Stimulated activated CD8-positive, alpha-beta memory T cell treated with anti-CD3 and anti-CD28 coated beads, Interleukin-15, amount 100 ng/mL, for 1 hour (primary cell): ENCODE data around the gene APP.
"Not testable (repeated sequence)": the region's sequence is repeated elsewhere in the genome, so short reads cannot be mapped to it uniquely, and the experiment has no call there.

Experiments used
- DNase-seq: peaks from one replicate; pipeline ENCODE4 v3.0.0-alpha.2; 2020; ENCODE audit warnings: low read depth

APP gene

GRCh38 chr21:26099610-26100219 is 70.9 kb downstream of the APP start:
- no peak for DNase-seq

GRCh38 chr21:26098772-26099397 is 71.7 kb downstream of the APP start:
- no peak for DNase-seq

DNA sequence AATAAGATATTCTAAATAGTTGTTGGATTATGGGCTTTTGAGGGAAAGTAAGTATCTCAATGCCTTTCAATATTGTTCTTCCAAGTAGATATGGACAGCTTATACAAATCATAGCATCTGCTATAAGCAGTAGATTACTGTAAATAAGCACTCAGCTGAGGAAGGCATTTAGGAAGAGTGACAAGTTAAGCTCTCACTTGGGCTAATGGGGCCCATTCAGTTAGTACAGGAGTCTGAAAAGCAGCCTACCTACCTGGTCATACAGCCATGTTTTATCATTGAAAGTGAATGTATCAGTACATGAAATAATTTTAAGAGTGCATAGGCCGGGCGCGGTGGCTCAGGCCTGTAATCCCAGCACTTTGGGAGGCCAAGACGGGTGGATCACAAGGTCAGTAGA is 73.1 kb downstream of the APP start:
- no peak for DNase-seq

DNA sequence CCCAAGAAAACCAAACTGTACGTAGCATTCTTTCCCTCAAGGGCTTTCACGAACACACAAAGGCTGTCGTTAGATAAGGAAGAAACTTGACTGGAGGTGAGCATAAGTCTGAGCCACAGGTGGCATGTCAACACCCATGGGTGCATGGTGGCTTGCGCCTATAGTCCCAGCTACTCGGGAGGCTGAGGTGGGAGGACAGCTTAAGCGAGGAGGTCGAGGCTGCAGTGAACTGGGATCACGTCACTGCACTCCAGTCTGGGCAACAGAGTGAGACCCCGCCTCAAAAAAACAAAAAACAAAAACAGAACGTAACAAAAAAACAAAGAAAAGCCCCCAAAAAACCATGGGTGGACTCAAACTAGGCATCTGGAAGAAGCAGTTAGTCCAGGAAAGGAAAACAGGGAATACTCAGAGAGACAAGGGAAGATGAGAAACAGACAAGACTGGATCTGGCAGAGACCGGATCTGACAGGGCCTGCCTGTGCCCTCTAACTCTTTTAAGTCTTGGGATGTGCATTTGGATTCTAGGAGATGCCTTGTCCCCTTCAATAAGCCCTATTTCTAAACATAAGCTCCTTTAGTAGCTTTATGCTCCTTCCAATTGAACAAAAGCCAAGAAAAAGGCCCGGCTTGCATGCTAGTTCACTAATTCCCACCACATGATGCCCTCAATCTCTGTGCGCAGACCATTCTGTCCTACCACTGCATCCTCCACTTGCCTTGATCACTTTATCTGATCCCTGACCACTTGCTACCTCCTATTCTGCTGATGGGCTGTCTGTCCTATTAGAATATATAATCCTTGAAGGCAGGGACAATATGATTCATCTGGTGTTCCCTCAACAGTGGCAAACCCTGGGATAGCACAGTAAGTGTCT is 73.8 kb downstream of the APP start:
- no peak for DNase-seq

GRCh38 chr21:26095131-26095530 is 75.4 kb downstream of the APP start:
- DNase-seq = no peak

GRCh38 chr21:26093122-26093521 is 77.4 kb downstream of the APP start:
- DNase-seq = no peak

DNA sequence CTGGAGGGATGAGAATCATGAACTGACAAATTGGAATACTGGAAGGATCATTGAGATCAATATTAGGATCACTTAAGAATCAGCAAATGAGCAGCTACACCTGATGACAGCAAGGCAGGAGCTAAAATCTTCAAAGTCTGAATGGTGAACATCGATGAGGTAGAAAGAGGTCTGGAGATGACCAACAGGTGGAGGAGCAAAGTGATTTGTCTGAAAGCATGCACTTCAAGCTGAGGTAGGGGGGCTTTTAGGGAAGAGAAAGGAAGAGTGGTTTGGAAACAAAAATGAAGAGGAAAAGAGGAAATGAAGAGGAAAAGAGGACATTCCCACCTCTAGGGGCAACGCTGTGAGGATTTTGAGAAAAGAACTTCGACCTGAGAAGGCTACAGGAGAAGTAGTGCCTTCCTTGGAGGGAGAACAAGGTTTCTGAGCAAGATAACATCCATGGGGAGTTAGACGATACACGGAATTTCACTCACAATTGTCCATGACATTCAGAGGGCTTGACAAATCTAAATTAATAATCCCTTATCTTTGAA is 79.0 kb downstream of the APP start:
- no peak for DNase-seq

GRCh38 chr21:26089730-26090129 is 80.8 kb downstream of the APP start:
- no peak for DNase-seq

DNA sequence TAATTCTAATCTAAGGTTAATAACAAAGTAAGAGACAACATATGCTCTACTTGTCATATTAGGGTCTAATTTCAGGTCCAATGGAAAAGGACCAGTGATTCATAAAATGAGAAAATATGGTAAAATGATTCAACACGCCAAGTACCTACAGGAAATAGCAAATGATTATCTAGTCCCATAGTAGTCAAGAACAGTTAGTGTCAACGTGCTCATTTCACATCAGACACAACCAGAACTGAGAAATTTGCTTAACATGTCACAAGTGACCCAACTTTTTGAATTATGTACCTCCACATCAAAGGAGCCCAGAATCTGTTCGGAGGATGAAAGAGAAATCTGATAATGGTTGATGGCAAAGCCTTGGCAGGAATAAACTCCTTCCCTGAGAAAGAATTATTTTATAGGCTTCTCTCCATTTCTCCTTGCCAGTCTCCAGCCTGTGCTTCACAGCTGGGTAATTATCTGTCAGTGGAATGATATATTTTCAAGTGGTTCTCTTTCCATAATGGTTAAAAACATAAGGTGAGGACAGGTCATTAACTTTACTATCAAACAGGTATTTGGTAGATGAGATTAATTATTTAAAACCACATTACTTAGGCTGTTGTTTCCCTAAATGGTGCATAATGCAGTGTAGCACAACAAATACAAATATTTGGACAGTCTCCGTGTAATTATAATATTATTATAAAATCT is 83.2 kb downstream of the APP start:
- DNase-seq = no peak

- no peak for DNase-seq
These were observed 84.7 kb downstream of the APP start for GRCh38 chr21:26085882-26086281.

GRCh38 chr21:26085127-26085526 is 85.4 kb downstream of the APP start:
- no peak for DNase-seq

- no peak for DNase-seq
These were observed 88.0 kb downstream of the APP start for GRCh38 chr21:26082549-26082948.

GRCh38 chr21:26081175-26081760 is 89.3 kb downstream of the APP start:
- DNase-seq = not testable (repeated sequence)

DNA sequence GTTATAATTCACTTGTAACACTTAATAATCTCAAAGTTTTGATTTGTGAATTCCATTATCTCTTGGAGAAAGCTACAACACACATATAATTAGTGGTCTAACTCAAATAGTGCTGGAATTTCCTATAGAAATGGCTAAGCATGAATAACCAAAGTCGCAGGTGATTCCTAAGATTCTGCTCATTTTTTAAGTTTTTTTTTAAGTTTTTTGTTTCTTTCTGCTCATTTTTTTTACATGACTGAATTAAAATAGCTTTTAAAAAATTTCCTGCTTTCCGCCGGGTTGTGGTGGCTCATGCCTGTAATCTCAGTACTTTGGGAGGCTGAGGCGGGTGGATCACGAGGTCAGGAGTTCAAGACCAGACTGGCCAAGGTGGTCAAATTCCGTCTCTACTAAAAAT is 90.4 kb downstream of the APP start:
- no peak for DNase-seq

DNA sequence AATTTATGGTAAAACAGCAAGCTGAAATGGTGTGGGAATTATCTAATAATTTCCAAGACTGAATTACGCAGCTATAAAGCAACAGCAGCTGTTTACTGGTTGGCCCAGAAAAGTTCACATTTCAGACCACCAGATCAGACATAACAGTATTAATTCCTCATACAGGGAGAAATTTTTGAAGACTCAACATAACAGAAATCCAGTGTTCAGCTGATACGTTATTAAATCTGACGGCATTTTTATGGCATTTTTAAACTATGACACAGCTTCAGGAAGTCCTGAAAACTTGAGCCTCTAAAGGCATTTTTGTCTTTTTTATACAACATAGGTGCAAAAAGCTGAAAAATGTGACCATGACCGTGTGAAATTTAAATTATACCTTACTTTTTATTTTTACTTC is 91.2 kb downstream of the APP start:
- no peak for DNase-seq

DNA sequence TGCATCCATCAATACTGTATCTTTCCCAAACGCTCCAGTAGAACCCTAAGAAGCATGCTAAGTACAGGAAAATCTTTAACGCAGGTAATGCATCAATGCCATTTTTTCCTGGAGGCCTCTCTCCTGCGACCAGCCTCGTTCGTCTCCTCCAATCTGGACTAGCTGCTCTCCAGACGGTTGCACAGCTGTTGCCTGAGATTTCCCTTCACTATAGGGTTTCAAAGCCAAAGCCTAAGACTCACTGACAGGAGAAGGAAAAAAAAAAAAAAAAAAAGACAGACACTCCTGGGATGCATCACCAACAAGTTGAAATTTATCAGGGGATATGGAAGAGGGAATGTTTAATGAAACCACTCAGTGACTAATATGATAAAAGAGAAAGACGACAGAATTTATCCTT is 93.0 kb downstream of the APP start:
- no peak for DNase-seq

- DNase-seq = no peak
These were observed 97.6 kb downstream of the APP start for GRCh38 chr21:26072666-26073615.

DNA sequence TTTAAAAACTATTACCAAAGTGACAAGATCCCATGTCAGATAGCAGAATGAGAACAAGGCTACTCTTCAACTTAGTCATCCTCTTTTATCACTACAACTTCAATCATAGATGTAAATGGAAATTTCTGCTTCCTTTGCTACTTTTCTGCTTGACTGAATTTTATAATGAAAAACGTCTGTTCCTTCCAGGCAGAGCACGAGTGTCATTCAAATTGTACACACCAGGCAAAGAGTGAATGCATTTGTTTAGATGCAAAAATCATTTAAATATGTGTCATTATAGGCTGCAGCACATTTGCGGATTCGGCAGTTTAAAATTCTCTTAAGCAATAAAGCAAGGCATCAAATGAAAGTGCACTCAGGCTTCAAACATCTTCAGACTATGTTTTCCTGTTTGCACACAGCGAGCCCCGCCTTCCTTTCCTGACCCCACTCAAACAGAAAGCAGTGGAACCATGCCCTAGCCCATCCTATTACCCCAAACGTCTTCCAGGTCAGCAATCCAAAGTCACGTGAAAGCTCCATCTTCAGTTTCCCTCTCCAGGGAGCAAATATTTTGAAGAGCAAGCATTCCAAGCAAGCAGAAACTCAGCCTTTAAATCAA is 99.6 kb downstream of the APP start:
- DNase-seq = no peak

GRCh38 chr21:26070121-26070520 is 100.4 kb downstream of the APP start:
- DNase-seq = no peak

DNA sequence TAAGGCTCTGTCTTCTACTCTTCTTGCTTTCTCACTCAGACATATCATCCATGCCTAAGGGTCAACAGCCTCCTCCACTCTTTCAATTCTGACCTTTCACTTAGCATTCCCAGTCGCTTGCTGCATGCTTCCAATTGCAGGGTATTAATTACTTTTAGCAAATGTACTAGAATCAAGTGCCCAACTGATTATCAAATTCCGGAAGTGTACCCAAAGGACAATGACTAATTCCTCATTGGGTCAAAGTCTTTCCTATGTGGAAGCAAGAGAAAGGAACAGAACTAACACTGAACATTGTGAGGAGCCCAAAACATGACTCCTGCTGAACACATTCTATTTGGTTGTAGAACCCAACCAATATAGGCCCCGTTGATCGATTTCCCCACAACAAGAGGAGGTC is 101.8 kb downstream of the APP start:
- no peak for DNase-seq
